GM12874 (cell line): Measurements from ENCODE around the gene VSX1.

Source experiments
- TF ChIP-seq, protein P1 (sequence below): IDR thresholded peaks from 2 replicates; pipeline ENCODE4 v1.5.1; 2011; ENCODE audit warnings: low read depth, mild to moderate bottlenecking, control low read depth, low read length, moderate library complexity; ENCODE audit not compliant: insufficient read depth

VSX1 gene

GRCh38 chr20:25038103-25038410 lies 43.9 kb downstream of the VSX1 start:
- TF ChIP-seq, protein P1, sequence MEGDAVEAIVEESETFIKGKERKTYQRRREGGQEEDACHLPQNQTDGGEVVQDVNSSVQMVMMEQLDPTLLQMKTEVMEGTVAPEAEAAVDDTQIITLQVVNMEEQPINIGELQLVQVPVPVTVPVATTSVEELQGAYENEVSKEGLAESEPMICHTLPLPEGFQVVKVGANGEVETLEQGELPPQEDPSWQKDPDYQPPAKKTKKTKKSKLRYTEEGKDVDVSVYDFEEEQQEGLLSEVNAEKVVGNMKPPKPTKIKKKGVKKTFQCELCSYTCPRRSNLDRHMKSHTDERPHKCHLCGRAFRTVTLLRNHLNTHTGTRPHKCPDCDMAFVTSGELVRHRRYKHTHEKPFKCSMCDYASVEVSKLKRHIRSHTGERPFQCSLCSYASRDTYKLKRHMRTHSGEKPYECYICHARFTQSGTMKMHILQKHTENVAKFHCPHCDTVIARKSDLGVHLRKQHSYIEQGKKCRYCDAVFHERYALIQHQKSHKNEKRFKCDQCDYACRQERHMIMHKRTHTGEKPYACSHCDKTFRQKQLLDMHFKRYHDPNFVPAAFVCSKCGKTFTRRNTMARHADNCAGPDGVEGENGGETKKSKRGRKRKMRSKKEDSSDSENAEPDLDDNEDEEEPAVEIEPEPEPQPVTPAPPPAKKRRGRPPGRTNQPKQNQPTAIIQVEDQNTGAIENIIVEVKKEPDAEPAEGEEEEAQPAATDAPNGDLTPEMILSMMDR, result no peak

DNA sequence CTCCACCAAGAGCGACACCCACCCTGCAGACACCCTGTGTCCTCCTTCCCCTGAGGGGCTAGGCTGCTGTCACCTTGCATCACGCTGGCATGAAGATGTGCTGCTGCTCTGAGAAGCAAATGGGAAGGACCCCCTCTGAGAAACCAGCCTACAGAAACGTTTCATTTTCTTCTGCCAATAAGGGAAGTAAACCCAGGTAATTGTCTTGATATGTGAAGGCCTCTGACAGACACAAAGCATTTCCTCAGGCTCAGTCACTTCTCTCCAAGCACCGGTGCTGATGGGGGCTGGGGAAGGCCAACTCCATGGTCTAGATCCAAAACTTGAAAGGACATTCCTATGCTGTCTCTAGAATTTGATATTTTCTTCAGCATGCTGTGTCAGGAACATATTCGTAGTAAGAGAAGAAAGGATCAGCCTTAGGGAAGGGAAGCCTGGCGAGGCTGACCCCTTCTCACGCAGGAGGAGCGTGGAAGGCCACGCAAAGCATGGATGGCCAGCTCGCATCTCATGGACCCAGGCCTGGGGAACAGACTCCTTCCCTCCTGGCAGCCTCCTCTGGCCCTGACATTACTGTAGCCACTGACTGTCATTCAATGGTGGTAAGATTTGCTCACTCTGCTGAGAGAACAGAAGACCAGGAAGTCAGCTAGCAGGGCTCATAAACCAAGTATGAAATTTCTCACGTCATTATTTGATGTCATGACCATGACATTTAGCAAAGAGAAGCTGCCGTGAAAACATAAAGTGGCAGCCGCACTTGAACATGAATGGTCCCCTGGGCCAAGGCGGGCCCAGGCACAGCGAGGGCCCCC lies 44.4 kb downstream of the VSX1 start:
- TF ChIP-seq, protein P1, result no peak

- TF ChIP-seq, protein P1, result no peak
These were observed 45.5 kb downstream of the VSX1 start for GRCh38 chr20:25036331-25036936.

DNA sequence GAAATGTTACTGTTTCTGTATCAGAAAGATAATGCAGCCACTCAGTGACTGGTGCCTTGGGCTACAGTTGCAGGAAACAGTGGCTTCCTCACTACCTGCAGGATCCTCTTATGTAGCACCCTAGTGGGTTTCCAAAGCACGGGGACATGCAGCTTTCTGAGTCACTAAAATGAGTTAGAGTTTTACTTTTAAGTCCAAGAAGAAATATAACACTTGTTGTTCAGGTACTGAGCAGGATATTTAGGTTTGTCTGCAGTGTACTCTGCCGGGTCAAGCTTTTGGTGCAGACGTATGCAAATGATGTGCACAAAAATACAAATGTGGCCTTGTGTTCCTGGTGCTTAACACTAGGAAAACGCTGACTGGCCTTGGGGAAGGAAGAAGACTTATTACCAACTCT lies 46.0 kb downstream of the VSX1 start:
- TF ChIP-seq, protein P1, result no peak

GRCh38 chr20:25033924-25034300 lies 48.0 kb downstream of the VSX1 start:
- TF ChIP-seq, protein P1, result no peak

DNA sequence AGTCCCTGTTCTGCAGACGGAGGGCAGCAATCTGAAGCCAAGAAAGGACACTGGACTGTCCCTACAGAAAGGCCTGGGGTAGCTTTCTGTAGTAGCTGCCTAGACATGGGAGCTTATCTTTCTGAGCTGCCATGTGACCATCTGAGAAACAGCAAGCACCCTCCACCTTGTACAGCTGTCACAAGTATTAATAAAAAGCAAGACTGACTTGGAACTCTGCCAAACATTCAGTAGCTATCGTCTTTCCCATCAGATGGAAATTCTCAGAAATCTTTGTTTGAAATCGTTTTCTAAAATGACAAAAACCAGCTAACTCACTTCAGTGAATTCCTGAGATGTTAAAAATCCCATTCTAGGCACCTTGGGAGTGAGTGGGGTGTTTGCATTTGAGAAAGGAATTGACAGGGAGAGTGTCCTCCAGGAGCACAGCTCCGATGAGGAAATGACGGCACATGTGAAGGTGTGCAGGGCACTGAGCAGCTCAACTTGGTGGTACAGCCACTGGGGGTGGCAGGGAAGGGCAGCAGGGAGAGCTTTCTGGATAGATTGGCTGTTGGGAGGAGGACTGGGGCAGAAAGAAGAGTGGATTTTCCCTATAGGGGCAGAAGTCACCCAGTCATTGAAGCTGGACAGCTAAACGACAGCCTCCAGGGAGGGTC lies 48.5 kb downstream of the VSX1 start:
- TF ChIP-seq, protein P1, result no peak

- TF ChIP-seq, protein P1, result no peak
These were observed 49.3 kb downstream of the VSX1 start for GRCh38 chr20:25032478-25033264.
